ENCODE data around the gene DIO3. TPM values are rescaled to one million over a fixed set of nuclear protein-coding genes. Genes with fewer than 3 reads are reported as not detected.
A peak's percentile ranks its signal among the peaks of the same experiment; 100 is the strongest.

DIO3 gene
- total RNA-seq, 1 donor from 2014 or later = 0.51 TPM

DNA sequence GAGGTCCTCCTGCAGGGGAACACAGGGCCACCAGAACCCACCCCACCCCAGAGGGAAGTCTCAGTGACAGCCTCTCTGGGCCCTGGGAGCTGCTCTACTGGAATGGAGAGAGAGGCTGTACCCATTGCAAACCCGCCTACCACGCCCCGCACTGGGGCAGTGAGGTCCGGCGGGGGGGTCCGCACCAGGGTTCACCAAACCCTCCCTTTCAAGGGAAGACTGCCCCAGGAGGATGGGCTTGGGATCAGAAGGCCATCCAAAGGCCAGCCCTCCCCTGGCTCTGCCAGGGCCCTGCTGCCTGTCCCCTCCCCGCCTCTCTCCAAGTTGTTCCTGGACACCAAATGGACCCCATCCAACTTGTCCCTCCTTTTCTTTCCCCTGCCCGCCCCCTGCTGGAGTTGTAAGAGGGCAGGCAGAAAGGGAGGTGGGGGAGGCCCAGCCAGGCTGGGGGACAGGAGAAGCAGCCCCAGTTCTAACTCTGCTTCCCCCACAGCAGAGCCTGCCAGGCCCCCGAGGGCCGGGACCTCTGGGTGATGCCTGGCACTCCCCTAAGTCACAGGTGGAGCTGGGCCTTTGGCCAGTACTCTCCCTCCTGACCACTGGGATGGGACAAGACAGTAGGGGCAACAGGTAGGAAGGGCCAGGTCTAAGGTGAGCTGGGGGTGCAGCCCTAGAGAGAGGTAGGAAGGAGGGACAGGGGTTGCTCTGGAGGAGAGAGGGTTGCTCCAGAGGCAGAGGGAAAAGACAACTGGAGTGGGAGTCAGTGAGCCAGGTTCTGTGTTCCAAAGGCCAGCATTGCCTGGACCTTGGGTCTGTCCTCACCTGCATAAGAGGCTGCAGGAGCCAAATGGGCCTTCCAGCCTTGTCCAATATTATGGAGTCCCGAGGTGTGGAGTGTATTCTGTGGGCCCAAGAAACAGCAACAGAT lies 3.2 kb upstream of the DIO3 start:
- H3K27me3 Mint-ChIP-seq (ENCODE audit: low read depth) = peaks cover 72% of the 10 kb centered on the region
- peak overlapping the region; percentile 35 for H3K4me3 Mint-ChIP-seq
- TF ChIP-seq, protein P1, sequence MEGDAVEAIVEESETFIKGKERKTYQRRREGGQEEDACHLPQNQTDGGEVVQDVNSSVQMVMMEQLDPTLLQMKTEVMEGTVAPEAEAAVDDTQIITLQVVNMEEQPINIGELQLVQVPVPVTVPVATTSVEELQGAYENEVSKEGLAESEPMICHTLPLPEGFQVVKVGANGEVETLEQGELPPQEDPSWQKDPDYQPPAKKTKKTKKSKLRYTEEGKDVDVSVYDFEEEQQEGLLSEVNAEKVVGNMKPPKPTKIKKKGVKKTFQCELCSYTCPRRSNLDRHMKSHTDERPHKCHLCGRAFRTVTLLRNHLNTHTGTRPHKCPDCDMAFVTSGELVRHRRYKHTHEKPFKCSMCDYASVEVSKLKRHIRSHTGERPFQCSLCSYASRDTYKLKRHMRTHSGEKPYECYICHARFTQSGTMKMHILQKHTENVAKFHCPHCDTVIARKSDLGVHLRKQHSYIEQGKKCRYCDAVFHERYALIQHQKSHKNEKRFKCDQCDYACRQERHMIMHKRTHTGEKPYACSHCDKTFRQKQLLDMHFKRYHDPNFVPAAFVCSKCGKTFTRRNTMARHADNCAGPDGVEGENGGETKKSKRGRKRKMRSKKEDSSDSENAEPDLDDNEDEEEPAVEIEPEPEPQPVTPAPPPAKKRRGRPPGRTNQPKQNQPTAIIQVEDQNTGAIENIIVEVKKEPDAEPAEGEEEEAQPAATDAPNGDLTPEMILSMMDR (conservative IDR thresholded peaks at IDR 0.05) = no peak
- H3K27ac Mint-ChIP-seq (ENCODE audit: unreplicated experiment) = no peak overlapping the region
- H3K36me3 Mint-ChIP-seq (ENCODE audit: low read depth) = no peaks in the 10 kb centered on the region
- no peaks in the 10 kb centered on the region for H3K9me3 Mint-ChIP-seq
- DNase-seq (ENCODE audit: low read depth, low spot score) = no peak
- H3K4me1 Mint-ChIP-seq = peaks cover 2% of the 10 kb centered on the region

- peak overlapping the region; percentile 71 for H3K27ac Mint-ChIP-seq (ENCODE audit: unreplicated experiment)
- H3K9me3 Mint-ChIP-seq = no peaks in the 10 kb centered on the region
- H3K4me1 Mint-ChIP-seq = peaks cover 7% of the 10 kb centered on the region
- no peaks in the 10 kb centered on the region for H3K36me3 Mint-ChIP-seq (ENCODE audit: low read depth)
- TF ChIP-seq, protein P1 (conservative IDR thresholded peaks at IDR 0.05) = no peak
- no peak for DNase-seq (ENCODE audit: low read depth, low spot score)
- peaks cover 78% of the 10 kb centered on the region for H3K27me3 Mint-ChIP-seq (ENCODE audit: low read depth)
- peak overlapping the region; percentile 35 for H3K4me3 Mint-ChIP-seq
These were observed 2.5 kb upstream of the DIO3 start for GRCh38 chr14:101558739-101559240.

DNA sequence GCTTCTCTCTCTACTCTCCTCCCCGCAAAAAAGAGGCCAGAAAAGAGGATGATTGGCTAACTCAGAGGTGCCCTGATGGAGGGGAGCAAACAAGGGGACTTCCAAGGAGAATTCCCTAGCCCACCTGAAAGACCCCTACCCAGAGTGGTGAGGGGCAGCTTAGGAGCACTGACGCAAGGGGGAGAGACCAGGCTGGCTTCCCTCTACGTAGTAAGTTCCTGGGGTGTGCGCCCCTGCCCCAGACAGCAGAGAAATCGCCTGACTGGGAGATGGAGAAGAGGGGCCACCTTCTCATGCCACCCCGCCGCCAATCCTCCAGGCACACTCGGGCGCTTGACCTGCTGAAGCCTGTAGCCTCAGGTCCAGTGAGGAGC lies 2.1 kb upstream of the DIO3 start:
- H3K27me3 Mint-ChIP-seq (ENCODE audit: low read depth) = peaks cover 83% of the 10 kb centered on the region
- TF ChIP-seq, protein P1 (conservative IDR thresholded peaks at IDR 0.05) = no peak
- peaks cover 7% of the 10 kb centered on the region for H3K4me1 Mint-ChIP-seq
- DNase-seq (ENCODE audit: low read depth, low spot score) = no peak
- peak overlapping the region; percentile 6 for H3K4me3 Mint-ChIP-seq
- H3K36me3 Mint-ChIP-seq (ENCODE audit: low read depth) = no peaks in the 10 kb centered on the region
- no peaks in the 10 kb centered on the region for H3K9me3 Mint-ChIP-seq
- no peak overlapping the region for H3K27ac Mint-ChIP-seq (ENCODE audit: unreplicated experiment)

DNA sequence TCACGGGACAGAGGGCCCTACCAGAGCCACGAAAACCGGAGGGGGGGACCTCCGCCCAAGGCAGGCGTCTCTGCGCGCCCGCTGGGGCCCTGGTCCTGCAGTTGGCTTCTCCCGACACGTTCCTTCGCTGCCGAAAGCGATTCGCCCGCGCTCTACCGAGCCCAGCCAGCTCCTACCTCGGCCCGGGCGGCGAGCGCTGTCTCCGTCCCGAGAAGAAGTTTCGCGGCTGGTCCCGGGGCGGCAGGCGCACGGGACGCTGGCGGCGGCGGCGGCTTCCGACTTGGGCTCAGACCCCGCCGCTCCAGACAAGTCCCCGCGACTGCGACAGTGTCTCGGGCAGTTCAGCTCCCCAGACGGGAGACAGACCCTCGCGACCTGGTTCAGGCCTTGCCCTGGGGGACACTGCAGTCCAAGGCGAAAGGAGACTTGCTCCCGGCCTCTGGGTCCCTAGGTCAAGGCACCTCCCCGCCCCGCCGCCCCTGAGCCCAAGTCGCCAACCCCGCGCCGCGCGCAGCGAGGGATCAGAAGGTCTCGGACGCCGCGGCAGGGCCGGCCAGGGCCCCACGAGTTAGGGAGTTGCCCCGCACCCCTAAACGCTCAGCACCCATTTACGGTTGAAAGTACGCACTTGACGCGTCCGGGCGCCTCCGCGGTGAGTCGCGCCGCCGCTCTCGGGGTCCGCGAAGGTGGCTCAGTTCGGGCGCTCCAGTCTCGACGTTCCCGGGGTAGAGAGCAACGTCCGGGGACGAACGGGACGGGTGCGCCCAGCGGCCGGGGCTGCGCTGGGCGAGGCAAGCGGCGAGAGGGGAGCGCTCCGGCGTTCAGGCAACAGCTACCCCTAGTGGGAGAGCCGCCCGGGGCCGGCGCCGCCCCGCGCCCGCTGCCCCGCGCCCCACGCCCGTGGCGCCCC lies 1.4 kb upstream of the DIO3 start:
- no peak overlapping the region for H3K27ac Mint-ChIP-seq (ENCODE audit: unreplicated experiment)
- H3K36me3 Mint-ChIP-seq (ENCODE audit: low read depth) = no peaks in the 10 kb centered on the region
- no peak overlapping the region for H3K4me3 Mint-ChIP-seq
- TF ChIP-seq, protein P1 (conservative IDR thresholded peaks at IDR 0.05) = peak; percentile 46
- DNase-seq (ENCODE audit: low read depth, low spot score) = peak; percentile 32
- H3K27me3 Mint-ChIP-seq (ENCODE audit: low read depth) = peaks cover 89% of the 10 kb centered on the region
- no peaks in the 10 kb centered on the region for H3K9me3 Mint-ChIP-seq
- peaks cover 7% of the 10 kb centered on the region for H3K4me1 Mint-ChIP-seq

GRCh38 chr14:101560534-101561113 lies 671 bp upstream of the DIO3 start:
- DNase-seq (ENCODE audit: low read depth, low spot score) = no peak
- H3K27ac Mint-ChIP-seq (ENCODE audit: unreplicated experiment) = no peak overlapping the region
- TF ChIP-seq, protein P1 (conservative IDR thresholded peaks at IDR 0.05) = no peak

More at GRCh38 chr14:101560534-101561113, 671 bp upstream of the DIO3 start:
- H3K9me3 Mint-ChIP-seq = no peaks in the 10 kb centered on the region
- no peak overlapping the region for H3K4me3 Mint-ChIP-seq
- H3K4me1 Mint-ChIP-seq = peaks cover 13% of the 10 kb centered on the region
- H3K27me3 Mint-ChIP-seq (ENCODE audit: low read depth) = peaks cover 91% of the 10 kb centered on the region
- no peaks in the 10 kb centered on the region for H3K36me3 Mint-ChIP-seq (ENCODE audit: low read depth)

Data from neural crest cell (in vitro differentiated cells).